Natural killer cell (primary cell): Measurements from ENCODE around the gene FANK1. TPM values are rescaled to one million over a fixed set of nuclear protein-coding genes. Genes with fewer than 3 reads are reported as not detected.
A peak's percentile ranks its signal among the peaks of the same experiment; 100 is the strongest.
"Not testable (repeated sequence)": the region's sequence is repeated elsewhere in the genome, so short reads cannot be mapped to it uniquely, and the experiment has no call there.

Source experiments
- ATAC-seq, 3 donors: fragments of 150-1000 bp in 2 of 3; fragments of 200-7000 bp in 1 of 3; cut with Tn5 transposase; 1 replicate in 1 of 3; 2 replicates in 2 of 3; pipeline ENCODE4 v1.10.0; 2021; ENCODE audit warnings: mild to moderate bottlenecking in 2 of 3, moderate library complexity in 2 of 3
- DNase-seq, 2 donors: peaks; one replicate each; pipeline versions ENCODE4 v3.0.0 to v3.0.0-alpha.2; 2013 to 2021; ENCODE audit warnings: mixed read lengths in 1 of 2
- H3K27ac ChIP-seq: one replicate; pipeline ENCODE4 v1.5.1; 2013; ENCODE audit warnings: mild to moderate bottlenecking, low read length
- H3K27me3 ChIP-seq: one replicate; pipeline ENCODE4 v1.6.1; 2013; ENCODE audit warnings: low read length; ENCODE audit not compliant: control insufficient read depth, insufficient read depth
- H3K36me3 ChIP-seq: one replicate; pipeline ENCODE4 v1.6.1; 2013; ENCODE audit warnings: low read length; ENCODE audit not compliant: control insufficient read depth, insufficient read depth
- H3K4me1 ChIP-seq: one replicate; pipeline ENCODE4 v1.6.1; 2013; ENCODE audit warnings: low read length; ENCODE audit not compliant: control insufficient read depth, insufficient read depth
- H3K4me3 ChIP-seq: one replicate; pipeline ENCODE4 v1.5.1; 2013; ENCODE audit warnings: low read length
- H3K9me3 ChIP-seq: one replicate; pipeline ENCODE4 v1.6.1; 2013; ENCODE audit warnings: low read length; ENCODE audit not compliant: control insufficient read depth, insufficient read depth
- H3K27ac Mint-ChIP-seq, 2 donors: one replicate each; pipeline ENCODE4 v1.8.0; 2022; ENCODE audit warnings: mild to moderate bottlenecking in 2 of 2, mixed read lengths in 2 of 2, moderate library complexity in 1 of 2
- H3K27me3 Mint-ChIP-seq, 2 donors: one replicate each; pipeline ENCODE4 v1.8.0; 2022; ENCODE audit warnings: low read depth in 2 of 2, mixed read lengths in 2 of 2
- H3K36me3 Mint-ChIP-seq: one replicate; pipeline ENCODE4 v1.8.0; 2022; ENCODE audit warnings: mixed read lengths
- H3K4me1 Mint-ChIP-seq, 2 donors: one replicate each; pipeline ENCODE4 v1.8.0; 2022; ENCODE audit warnings: mixed read lengths in 2 of 2
- H3K4me3 Mint-ChIP-seq: one replicate; pipeline ENCODE4 v1.8.0; 2022; ENCODE audit warnings: mild to moderate bottlenecking, moderate library complexity, mixed read lengths
- H3K9me3 Mint-ChIP-seq, 2 donors: one replicate each; pipeline ENCODE4 v1.8.0; 2022; ENCODE audit warnings: mixed read lengths in 2 of 2
- WGBS: methylation state at CpG from one replicate; pipeline ENCODE4 v1.1.7; 2013; ENCODE audit warnings: missing lambda C conversion rate; ENCODE audit not compliant: insufficient coverage; 5-methylcytosine and 5-hydroxymethylcytosine counted together
- intact Hi-C: fragments of 100-400 bp; cut with micrococcal nuclease; formaldehyde crosslinking; loops from one replicate; pipeline ENCODE4 v1.14.2; 2022
- total RNA-seq, 4 donors: library from RNA; stranded (reverse); fragments of 120-200 nt in 1 of 4; gene quantifications; one replicate each; pipeline versions ENCODE4 v1.2.3 to v1.2.4, GENCODE V29; 2013 to 2022
- TF ChIP-seq, protein P1 (sequence below): fragments of 200-600 bp; IDR thresholded peaks from one replicate; pipeline ENCODE4 v1.8.0; 2022; ENCODE audit warnings: antibody characterized with exemption

Gene FANK1
- total RNA-seq, 3 donors from 2014 or later (not counting 1 experiment from before 2014, with no cell fraction given), result not detected

- H3K9me3 ChIP-seq, result no peaks in the 10 kb centered on the region
- no peak for ATAC-seq
- Mint-ChIP-seq H3K27ac (no peak overlapping the region), H3K36me3 (no peaks in the 10 kb centered on the region), H3K4me1 (peaks cover 19 to 28% of the 10 kb centered on the region in 2 donors), H3K27me3 (peaks cover 6% of the 10 kb centered on the region in 2 donors), H3K4me3 (no peak overlapping the region), H3K9me3 (no peaks in the 10 kb centered on the region)
- H3K4me3 ChIP-seq, result no peak overlapping the region
- TF ChIP-seq, protein P1, sequence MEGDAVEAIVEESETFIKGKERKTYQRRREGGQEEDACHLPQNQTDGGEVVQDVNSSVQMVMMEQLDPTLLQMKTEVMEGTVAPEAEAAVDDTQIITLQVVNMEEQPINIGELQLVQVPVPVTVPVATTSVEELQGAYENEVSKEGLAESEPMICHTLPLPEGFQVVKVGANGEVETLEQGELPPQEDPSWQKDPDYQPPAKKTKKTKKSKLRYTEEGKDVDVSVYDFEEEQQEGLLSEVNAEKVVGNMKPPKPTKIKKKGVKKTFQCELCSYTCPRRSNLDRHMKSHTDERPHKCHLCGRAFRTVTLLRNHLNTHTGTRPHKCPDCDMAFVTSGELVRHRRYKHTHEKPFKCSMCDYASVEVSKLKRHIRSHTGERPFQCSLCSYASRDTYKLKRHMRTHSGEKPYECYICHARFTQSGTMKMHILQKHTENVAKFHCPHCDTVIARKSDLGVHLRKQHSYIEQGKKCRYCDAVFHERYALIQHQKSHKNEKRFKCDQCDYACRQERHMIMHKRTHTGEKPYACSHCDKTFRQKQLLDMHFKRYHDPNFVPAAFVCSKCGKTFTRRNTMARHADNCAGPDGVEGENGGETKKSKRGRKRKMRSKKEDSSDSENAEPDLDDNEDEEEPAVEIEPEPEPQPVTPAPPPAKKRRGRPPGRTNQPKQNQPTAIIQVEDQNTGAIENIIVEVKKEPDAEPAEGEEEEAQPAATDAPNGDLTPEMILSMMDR, result no peak
- H3K4me1 ChIP-seq, result peaks cover 25% of the 10 kb centered on the region
- intact Hi-C loops, result no loop called here
- H3K36me3 ChIP-seq, result no peaks in the 10 kb centered on the region
- no peak for DNase-seq
- no peaks in the 10 kb centered on the region for H3K27me3 ChIP-seq
- H3K27ac ChIP-seq, result no peak overlapping the region
- WGBS, result 88% methylated on average over 3 of the region's 3 CpGs
Measured at GRCh38 chr10:126045861-126046260, 149.5 kb downstream of the FANK1 start.

- H3K27ac ChIP-seq, result no peak overlapping the region
- no peak overlapping the region for H3K27ac Mint-ChIP-seq
- WGBS, result 77% methylated on average over 4 of the region's 5 CpGs
- H3K36me3 Mint-ChIP-seq, result no peaks in the 10 kb centered on the region
- H3K4me1 Mint-ChIP-seq, result peaks cover 9 to 27% of the 10 kb centered on the region in 2 donors
- H3K4me1 ChIP-seq, result peaks cover 16% of the 10 kb centered on the region
- TF ChIP-seq, protein P1, result no peak
- ATAC-seq, result no peak
- H3K36me3 ChIP-seq, result no peaks in the 10 kb centered on the region
- intact Hi-C loops, result no loop called here
- H3K4me3 Mint-ChIP-seq, result no peak overlapping the region
- H3K9me3 Mint-ChIP-seq, result no peaks in the 10 kb centered on the region
- H3K27me3 ChIP-seq, result no peaks in the 10 kb centered on the region
- DNase-seq, result no peak
- no peak overlapping the region for H3K4me3 ChIP-seq
- peaks cover 15 to 16% of the 10 kb centered on the region in 2 donors for H3K27me3 Mint-ChIP-seq
- no peaks in the 10 kb centered on the region for H3K9me3 ChIP-seq
Measured at GRCh38 chr10:126046831-126047230, 150.5 kb downstream of the FANK1 start.

GRCh38 chr10:126047749-126048148 is 151.4 kb downstream of the FANK1 start:
- Mint-ChIP-seq H3K4me1 (peaks cover 0 to 17% of the 10 kb centered on the region in 2 donors), H3K27me3 (peaks cover 18 to 25% of the 10 kb centered on the region in 2 donors), H3K27ac (peak overlapping the region in 1 of 2 donors; percentile 13)
- H3K36me3 Mint-ChIP-seq, H3K9me3 ChIP-seq, H3K4me1 ChIP-seq, DNase-seq, H3K9me3 Mint-ChIP-seq, H3K27me3 ChIP-seq, H3K27ac ChIP-seq, intact Hi-C loops, H3K36me3 ChIP-seq, H3K4me3 Mint-ChIP-seq, H3K4me3 ChIP-seq, ATAC-seq: not testable (repeated sequence)
- 80% methylated on average over 1 of the region's 1 CpG for WGBS

DNA sequence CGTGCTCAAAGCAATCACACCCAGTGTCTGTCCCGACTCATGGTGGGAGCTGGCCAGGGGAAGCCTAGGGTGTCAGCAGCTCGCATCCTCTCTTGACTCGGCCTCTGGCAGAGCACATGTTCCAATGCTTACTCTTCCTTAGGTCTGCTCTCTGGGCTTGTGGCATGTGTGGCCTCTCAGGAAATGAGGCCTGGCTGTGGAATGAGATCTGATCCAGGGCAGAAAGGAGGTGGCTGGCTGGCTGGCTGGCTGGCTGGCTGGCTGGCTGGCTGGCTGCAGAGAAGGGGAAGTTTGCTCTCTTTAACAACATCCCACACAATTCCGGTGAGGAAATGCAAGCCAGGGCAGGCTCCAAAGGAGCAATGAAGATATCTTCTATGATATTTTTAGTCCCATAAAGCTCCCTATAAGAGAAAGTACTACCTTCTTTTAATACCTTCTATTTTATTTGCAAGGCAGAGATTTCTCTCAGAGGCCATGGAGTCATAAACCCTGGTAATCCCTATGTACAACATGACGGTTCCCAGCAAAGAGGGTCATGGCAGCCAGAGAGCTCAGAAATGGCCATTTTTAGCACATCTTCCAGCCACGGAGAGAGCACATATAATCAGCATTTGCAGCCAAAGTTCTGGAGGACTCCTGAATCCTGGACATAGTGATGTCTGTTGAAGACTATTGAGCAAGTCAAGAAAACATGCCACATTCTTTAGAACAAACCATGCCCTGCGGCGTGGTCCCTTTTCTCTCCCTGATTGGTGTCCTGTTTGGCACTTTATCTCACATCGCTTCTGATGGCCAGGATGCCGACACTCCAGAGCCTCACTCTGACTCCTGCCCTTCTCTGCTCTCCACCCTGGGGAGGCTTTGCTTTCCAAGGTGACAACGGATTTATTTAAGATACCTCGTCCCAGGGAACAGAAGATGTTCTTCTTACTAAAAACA is 153.7 kb downstream of the FANK1 start:
- Histone ChIP-seq H3K4me3 (no peak overlapping the region), H3K36me3 (no peaks in the 10 kb centered on the region), H3K4me1 (no peaks in the 10 kb centered on the region), H3K27ac (no peak overlapping the region), H3K9me3 (no peaks in the 10 kb centered on the region), H3K27me3 (no peaks in the 10 kb centered on the region)
- Mint-ChIP-seq H3K27ac (no peak overlapping the region), H3K36me3 (no peaks in the 10 kb centered on the region), H3K4me3 (no peak overlapping the region), H3K9me3 (no peaks in the 10 kb centered on the region), H3K27me3 (peaks cover 18 to 32% of the 10 kb centered on the region in 2 donors), H3K4me1 (peaks cover 0 to 11% of the 10 kb centered on the region in 2 donors)
- 60% methylated on average over 13 of the region's 13 CpGs for WGBS
- no peak for ATAC-seq
- no peak for DNase-seq
- TF ChIP-seq, protein P1, result no peak
- intact Hi-C loops, result no loop called here
